SJSA1 (cell line): ENCODE measurements around the gene EEF2. TPM values are rescaled to one million over a fixed set of nuclear protein-coding genes. Genes with fewer than 3 reads are reported as not detected.
"Not testable (repeated sequence)": the region's sequence is repeated elsewhere in the genome, so short reads cannot be mapped to it uniquely, and the experiment has no call there.

Experiments
- DNase-seq, 2 experiments: peaks; one replicate each; pipeline ENCODE4 v3.0.0-alpha.2; 2015 to 2020; ENCODE audit warnings: low spot score in 2 of 2, low read depth in 1 of 2
- H3K27ac ChIP-seq: fragments of 250-450 bp; sonication (Bioruptor Pico); 2 replicates; pipeline ENCODE4 v1.5.1; 2020; ENCODE audit warnings: mild to moderate bottlenecking, moderate library complexity
- H3K27me3 ChIP-seq: fragments of 250-450 bp; sonication (Bioruptor Pico); replicated peaks from 2 replicates; pipeline ENCODE4 v1.5.1; 2020; ENCODE audit warnings: mild to moderate bottlenecking, moderate library complexity
- H3K36me3 ChIP-seq: fragments of 250-450 bp; sonication (Bioruptor Pico); 2 replicates; pipeline ENCODE4 v1.5.1; 2020; ENCODE audit warnings: mild to moderate bottlenecking
- H3K4me1 ChIP-seq: fragments of 250-450 bp; sonication (Bioruptor Pico); replicated peaks from 2 replicates; pipeline ENCODE4 v1.6.1; 2021; ENCODE audit warnings: mild to moderate bottlenecking
- H3K4me3 ChIP-seq: fragments of 250-450 bp; sonication (Bioruptor Pico); 2 replicates; pipeline ENCODE4 v1.5.1; 2020; ENCODE audit warnings: mild to moderate bottlenecking
- H3K9me3 ChIP-seq: fragments of 250-450 bp; sonication (Bioruptor Pico); replicated peaks from 2 replicates; pipeline ENCODE4 v1.5.1; 2020; ENCODE audit warnings: mild to moderate bottlenecking
- total RNA-seq: library from RNA; depleted of rRNA; stranded (reverse); fragments of >200 nt; shearing (Covaris generic); gene quantifications from 2 replicates; pipeline ENCODE4 v1.2.3, GENCODE V29; 2014

EEF2 gene
- total RNA-seq, 1 experiment from 2014 or later, result 1,568 TPM

DNA sequence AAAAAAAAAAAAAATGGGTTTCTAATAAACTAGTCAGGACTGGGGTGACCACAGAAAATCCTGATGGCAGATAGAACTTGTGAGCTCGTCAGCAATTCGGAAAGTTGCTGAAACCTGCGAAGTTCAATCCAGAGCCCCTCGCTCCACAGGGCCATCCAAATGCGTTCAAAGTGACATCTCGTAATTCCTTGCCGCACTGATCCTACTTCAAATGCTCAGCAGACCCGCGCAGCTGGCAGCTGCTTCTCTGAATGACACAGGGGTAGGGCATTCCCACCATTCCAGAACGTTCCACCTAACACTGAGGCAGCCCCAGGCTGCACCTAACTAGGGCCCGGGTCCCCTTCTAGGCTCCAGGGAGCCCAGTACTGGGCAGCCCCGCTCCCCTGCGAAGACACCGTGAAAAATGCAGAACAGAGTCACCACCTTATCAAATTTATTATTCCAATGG lies 9.6 kb downstream of the EEF2 start:
- DNase-seq, result no peak
- H3K27ac ChIP-seq, result no peak overlapping the region
- no peaks in the 10 kb centered on the region for H3K4me1 ChIP-seq
- no peak overlapping the region for H3K4me3 ChIP-seq
- peaks cover 2% of the 10 kb centered on the region; the same call in 1 of the 2 replicates for H3K9me3 ChIP-seq
- no peaks in the 10 kb centered on the region for H3K27me3 ChIP-seq
- peaks cover 67% of the 10 kb centered on the region for H3K36me3 ChIP-seq

DNA sequence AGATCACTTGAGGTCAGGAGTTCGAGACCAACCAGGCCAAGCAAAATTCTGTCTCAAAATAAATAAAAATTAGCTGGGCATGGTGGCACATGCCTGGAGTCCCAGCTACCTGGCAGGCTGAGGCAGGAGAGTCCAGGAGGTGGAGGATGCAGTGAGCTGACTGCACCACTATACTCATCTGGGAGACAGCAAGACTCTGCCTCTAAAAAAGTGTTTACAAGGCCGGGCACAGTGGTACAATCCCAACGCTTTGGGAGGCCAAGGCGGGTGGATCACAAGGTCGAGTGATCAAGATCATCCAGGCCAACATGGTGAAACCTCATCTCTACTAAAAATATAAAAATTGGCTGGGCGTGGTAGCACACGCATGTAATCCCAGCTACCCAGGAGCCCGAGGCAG lies 10.1 kb downstream of the EEF2 start:
- peaks cover 65% of the 10 kb centered on the region for H3K36me3 ChIP-seq
- H3K27ac ChIP-seq, result no peak overlapping the region
- no peak for DNase-seq

GRCh38 chr19:3970808-3971598 lies 14.3 kb downstream of the EEF2 start, which contains the start of gene DAPK3:
TSS of gene DAPK3 (minus strand) at chr19:3971099. CDS start at chr19:3969735, 1,364 bp downstream.
- peak; percentile 93 to 98 for DNase-seq
- Histone ChIP-seq H3K36me3 (peaks cover 58% of the 10 kb centered on the region), H3K9me3 (peaks cover 3% of the 10 kb centered on the region; the same call in 1 of the 2 replicates), H3K27ac (peak within 1 kb of the TSS; percentile 78), H3K27me3 (no peaks in the 10 kb centered on the region), H3K4me1 (peaks cover 31% of the 10 kb centered on the region), H3K4me3 (peak within 1 kb of the TSS; percentile 92)

More for the DNA sequence above, 10.1 kb downstream of the EEF2 start:
- Histone ChIP-seq H3K27me3 (no peaks in the 10 kb centered on the region), H3K4me1 (no peaks in the 10 kb centered on the region), H3K4me3 (no peak overlapping the region), H3K9me3 (peaks cover 3% of the 10 kb centered on the region; the same call in 1 of the 2 replicates)

DNA sequence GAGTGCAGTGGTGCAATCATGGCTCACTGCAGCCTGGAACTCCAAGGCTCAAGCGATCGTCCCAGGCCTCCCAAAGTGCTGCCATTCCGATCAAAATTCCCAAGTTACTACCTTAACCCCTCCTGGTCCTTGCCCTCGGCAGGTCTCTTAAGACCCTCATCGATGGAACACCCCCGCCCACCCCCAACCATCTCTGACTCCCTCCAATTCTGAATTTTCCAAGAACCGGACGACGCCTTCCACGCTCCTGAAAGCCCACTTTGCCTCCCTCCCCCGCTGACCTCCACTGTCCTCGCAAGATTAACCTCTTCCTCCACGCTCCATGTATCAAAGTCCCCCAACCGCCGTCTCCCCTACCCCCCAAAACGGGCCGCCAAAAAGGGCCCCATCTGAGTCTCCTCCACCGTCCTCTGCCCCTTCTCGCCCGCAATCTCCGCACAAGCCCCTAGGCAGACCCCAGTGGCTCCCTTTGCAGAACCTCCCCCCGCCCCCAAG lies 14.9 kb downstream of the EEF2 start:
- H3K4me3 ChIP-seq, result peak overlapping the region; percentile 92
- DNase-seq, result no peak

DNA sequence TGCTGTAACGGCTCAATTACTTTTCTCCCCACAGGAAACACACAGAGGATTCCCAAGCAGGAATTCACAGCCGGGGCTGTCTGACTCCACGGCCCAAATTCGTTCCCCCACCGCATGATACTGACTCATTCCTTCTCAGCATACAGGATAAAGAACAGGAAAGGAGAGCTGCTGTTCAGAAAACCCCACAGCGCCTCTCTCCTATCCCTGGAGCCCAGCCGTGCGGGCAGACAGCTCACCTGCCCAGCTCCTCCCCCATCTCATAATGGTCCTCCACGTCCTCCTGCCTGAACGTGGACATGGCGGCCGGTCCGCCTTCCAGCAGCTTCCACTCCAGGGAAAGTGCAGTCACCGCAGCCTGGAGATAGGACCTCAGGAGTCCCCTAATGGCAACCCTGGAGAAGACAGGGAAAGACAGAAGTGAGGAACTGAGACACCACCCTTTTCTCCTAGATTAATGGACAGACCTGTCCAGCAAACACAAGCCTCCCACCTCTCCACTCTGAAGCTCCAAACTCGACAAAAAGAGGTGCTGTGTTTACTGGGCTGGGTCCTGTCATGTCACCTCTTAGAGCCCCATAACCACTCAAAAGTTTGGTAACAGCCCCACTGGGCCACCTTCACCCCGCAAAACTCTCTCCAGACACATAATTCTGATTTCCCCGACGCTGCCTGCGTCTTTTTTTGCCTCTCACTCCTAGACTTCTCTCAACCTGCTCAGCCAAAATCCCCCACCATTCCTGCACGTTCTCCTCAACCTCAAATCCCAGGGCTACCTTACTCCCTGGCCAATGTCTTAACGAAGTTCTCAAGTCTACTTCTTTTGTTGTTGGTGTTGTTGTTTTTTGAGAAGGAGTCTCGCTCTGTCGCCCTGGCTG lies 15.6 kb downstream of the EEF2 start:
- peaks cover 62% of the 10 kb centered on the region for H3K36me3 ChIP-seq
- DNase-seq, result peak; percentile 82 to 85
- peaks cover 31% of the 10 kb centered on the region for H3K4me1 ChIP-seq
- H3K27ac ChIP-seq, result peak overlapping the region; percentile 78
- H3K9me3 ChIP-seq, result peaks cover 3% of the 10 kb centered on the region; the same call in 1 of the 2 replicates
- H3K4me3 ChIP-seq, result peak overlapping the region; percentile 92
- H3K27me3 ChIP-seq, result no peaks in the 10 kb centered on the region

More for the DNA sequence above, 14.9 kb downstream of the EEF2 start:
- H3K36me3 ChIP-seq, result peaks cover 58% of the 10 kb centered on the region
- H3K27ac ChIP-seq, result peak overlapping the region; percentile 78
- no peaks in the 10 kb centered on the region for H3K27me3 ChIP-seq
- peaks cover 31% of the 10 kb centered on the region for H3K4me1 ChIP-seq
- H3K9me3 ChIP-seq, result peaks cover 3% of the 10 kb centered on the region; the same call in 1 of the 2 replicates

- peaks cover 68% of the 10 kb centered on the region for H3K36me3 ChIP-seq
- peak; percentile 99 to 100 for DNase-seq
- no peaks in the 10 kb centered on the region for H3K27me3 ChIP-seq
- H3K4me1 ChIP-seq, result peaks cover 31% of the 10 kb centered on the region
- H3K9me3 ChIP-seq, result peaks cover 3% of the 10 kb centered on the region; the same call in 1 of the 2 replicates
- peak overlapping the region; percentile 92 for H3K4me3 ChIP-seq
- peak overlapping the region; percentile 78 for H3K27ac ChIP-seq
Measured at GRCh38 chr19:3968556-3969434, 16.5 kb downstream of the EEF2 start.

GRCh38 chr19:3967983-3968382 lies 17.3 kb downstream of the EEF2 start:
- not testable (repeated sequence) for DNase-seq, H3K4me3 ChIP-seq
- peaks cover 76% of the 10 kb centered on the region for H3K36me3 ChIP-seq

DNA sequence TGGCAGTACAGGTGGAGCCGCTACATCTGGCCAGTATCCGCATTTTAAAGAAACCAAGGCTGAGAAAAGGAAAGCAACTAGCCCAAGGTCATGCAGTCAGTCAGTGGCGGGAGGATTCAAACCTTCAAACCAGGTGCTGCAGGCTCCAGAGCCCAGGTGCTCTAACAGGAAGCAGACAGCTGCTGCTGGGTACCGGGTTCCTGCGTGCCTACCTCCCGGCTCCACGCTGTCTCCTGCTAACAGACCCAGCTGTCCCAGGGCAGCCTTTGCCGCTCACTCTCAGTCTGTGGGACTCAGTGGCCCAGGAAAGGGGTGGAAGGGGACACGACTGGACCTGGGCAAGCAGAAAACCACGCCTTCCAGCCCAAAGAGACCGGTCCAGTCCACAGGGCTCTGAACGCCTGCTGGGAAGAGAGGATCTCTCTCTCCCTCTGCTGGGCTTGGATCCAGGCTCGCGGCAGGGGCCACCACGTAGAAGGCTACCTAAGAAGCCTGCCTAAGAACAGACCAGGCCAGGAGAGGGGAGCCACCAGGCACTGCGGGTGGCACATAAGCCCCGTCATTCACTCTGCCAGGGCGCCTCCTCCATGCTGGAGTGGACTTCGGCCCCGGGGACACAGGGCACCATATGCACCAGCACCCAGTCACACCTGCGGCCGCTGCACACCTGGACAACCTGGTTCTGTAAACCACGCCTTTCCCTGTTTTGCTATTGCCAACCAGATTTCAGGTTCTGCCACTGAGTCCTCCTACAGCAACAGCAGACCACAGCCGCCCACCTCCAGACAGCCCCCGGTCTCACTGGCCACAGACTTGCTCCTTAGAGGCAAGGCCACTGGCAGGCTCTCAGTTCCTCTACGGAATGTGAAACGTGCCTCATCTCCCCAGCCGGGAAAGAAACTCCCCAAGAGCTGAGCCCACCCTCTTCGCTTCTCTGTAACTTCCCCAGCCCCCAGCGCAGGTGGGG lies 18.9 kb downstream of the EEF2 start:
- H3K27ac ChIP-seq, result no peak overlapping the region
- H3K36me3 ChIP-seq, result peaks cover 84% of the 10 kb centered on the region
- no peaks in the 10 kb centered on the region for H3K27me3 ChIP-seq
- H3K4me1 ChIP-seq, result peaks cover 31% of the 10 kb centered on the region
- no peak for DNase-seq
- no peak overlapping the region for H3K4me3 ChIP-seq
- H3K9me3 ChIP-seq, result peaks cover 3% of the 10 kb centered on the region; the same call in 1 of the 2 replicates

More at GRCh38 chr19:3967983-3968382, 17.3 kb downstream of the EEF2 start:
- peak overlapping the region; percentile 67 for H3K27ac ChIP-seq
- H3K9me3 ChIP-seq, H3K27me3 ChIP-seq: not testable (repeated sequence)
- peaks cover 31% of the 10 kb centered on the region for H3K4me1 ChIP-seq

- no peak for DNase-seq
- Histone ChIP-seq H3K4me1 (peaks cover 27% of the 10 kb centered on the region), H3K27ac (no peak overlapping the region), H3K4me3 (no peak overlapping the region), H3K27me3 (no peaks in the 10 kb centered on the region), H3K36me3 (peaks cover 90% of the 10 kb centered on the region), H3K9me3 (no peaks in the 10 kb centered on the region)
Measured at GRCh38 chr19:3964256-3965194, 20.7 kb downstream of the EEF2 start.

DNA sequence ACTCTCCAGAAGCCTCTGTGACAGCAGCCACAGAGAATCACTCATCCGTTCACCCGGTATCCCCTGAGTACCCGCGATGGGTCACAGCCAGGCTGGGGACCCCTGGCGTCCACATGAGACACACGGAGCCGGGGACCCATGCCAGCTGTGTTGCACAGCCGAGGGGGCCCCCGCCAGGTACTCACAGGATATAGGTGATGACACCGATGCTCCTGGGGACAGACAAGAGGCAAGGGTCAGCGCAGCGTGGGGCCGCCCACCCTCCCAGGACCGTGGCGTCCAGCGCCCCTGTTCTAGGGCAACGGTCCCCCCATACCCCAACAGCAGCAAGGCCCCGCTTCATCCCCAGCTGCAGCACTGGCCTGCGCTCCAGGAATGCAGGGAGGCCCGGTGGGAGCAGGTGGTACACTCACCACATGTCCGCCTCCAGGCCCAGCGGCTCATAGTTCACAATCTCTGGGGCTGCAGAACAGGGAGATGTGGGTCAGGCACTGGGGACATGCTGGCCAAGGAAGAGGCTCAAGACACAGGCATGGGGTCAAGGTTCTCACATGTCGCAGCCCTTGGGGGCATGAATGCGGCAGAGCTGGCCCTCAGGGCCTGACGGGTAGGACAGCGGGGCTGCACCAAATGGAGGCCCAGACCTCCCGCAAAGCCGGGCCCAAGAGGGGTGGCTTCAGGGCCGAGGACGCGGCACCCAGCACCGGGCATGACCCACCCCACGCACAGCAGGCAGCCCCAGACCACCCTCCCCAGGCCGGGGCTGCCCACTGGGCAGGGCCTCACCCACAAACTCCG lies 21.6 kb downstream of the EEF2 start:
- Histone ChIP-seq H3K4me3 (no peak overlapping the region), H3K4me1 (peaks cover 21% of the 10 kb centered on the region), H3K27me3 (no peaks in the 10 kb centered on the region), H3K9me3 (no peaks in the 10 kb centered on the region), H3K27ac (no peak overlapping the region), H3K36me3 (peaks cover 94% of the 10 kb centered on the region)
- no peak for DNase-seq
